ENCODE results near the gene CMTM4.

GRCh38 chr16:66574081-66574480 lies 122.5 kb downstream of the CMTM4 start:
- TF ChIP-seq CTCF (optimal IDR thresholded peaks at IDR 0.05 in 1 of 3, IDR thresholded peaks at IDR 0.05 in 1 of 3, conservative IDR thresholded peaks at IDR 0.05 in 1 of 3; ENCODE audit: extremely low read depth in 1 of 3, insufficient read depth in 2 of 3, low read length in 3 of 3) (no peak), EZH2 (IDR thresholded peaks at IDR 0.05; ENCODE audit: low read length) (no peak)
